Gastrocnemius medialis (tissue), 4 donors: ENCODE measurements around the gene NLRX1. TPM values are rescaled to one million over a fixed set of nuclear protein-coding genes. Genes with fewer than 3 reads are reported as not detected.
"Not testable (repeated sequence)": the region's sequence is repeated elsewhere in the genome, so short reads cannot be mapped to it uniquely, and the experiment has no call there.

Source experiments
- ATAC-seq, 2 donors: fragments of 150-250 bp; one replicate each; pipeline ENCODE4 v1.9.1; 2016
- DNase-seq, 2 donors: peaks; one replicate each; pipeline ENCODE4 v3.0.0-alpha.2; 2019
- H3K27ac ChIP-seq, 4 donors: fragments of 200-600 bp; sonication (generic); 1 replicate in 1 of 4; 2 replicates in 3 of 4; pipeline ENCODE4 v1.5.1; 2016 to 2018; ENCODE audit warnings: mild to moderate bottlenecking in 2 of 4, moderate library complexity in 1 of 4
- H3K27me3 ChIP-seq, 3 donors: fragments of 200-600 bp; sonication (generic) in 2 of 3; 1 replicate in 1 of 3; 2 replicates in 2 of 3; pipeline versions ENCODE4 v1.5.1 to v1.6.0; 2016 to 2019; ENCODE audit warnings: mild to moderate bottlenecking in 1 of 3, moderate library complexity in 1 of 3
- H3K36me3 ChIP-seq, 2 donors: fragments of 200-600 bp; sonication (generic) in 1 of 2; one replicate each; pipeline ENCODE4 v1.5.1; 2017 to 2018
- H3K4me1 ChIP-seq, 2 donors: fragments of 200-600 bp; sonication (generic) in 1 of 2; one replicate each; pipeline ENCODE4 v1.5.1; 2016 to 2017; ENCODE audit warnings: mild to moderate bottlenecking in 2 of 2
- H3K4me3 ChIP-seq, 4 donors: fragments of 200-600 bp; sonication (generic) in 3 of 4; 1 replicate in 1 of 4; 2 replicates in 3 of 4; pipeline ENCODE4 v1.5.1; 2016 to 2019; ENCODE audit warnings: mild to moderate bottlenecking in 2 of 4
- H3K9me3 ChIP-seq, 3 donors: fragments of 200-600 bp; sonication (generic) in 2 of 3; 1 replicate in 1 of 3; 2 replicates in 2 of 3; pipeline ENCODE4 v1.5.1; 2016 to 2019
- CTCF ChIP-seq, 5 experiments: fragments of 450-650 bp in 3 of 5; fragments of 200-600 bp in 2 of 5; sonication (generic) in 2 of 5; IDR thresholded peaks in 4 of 5; conservative IDR thresholded peaks in 1 of 5; 1 replicate in 4 of 5; 2 replicates in 1 of 5; pipeline ENCODE4 v1.5.1; 2016 to 2019; ENCODE audit warnings: antibody characterized with exemption in 5 of 5, mild to moderate bottlenecking in 3 of 5, moderate library complexity in 3 of 5
- POLR2A ChIP-seq, 2 donors: fragments of 450-650 bp; IDR thresholded peaks; one replicate each; pipeline ENCODE4 v1.6.1; 2017; ENCODE audit warnings: antibody characterized with exemption in 2 of 2, mild to moderate bottlenecking in 2 of 2, moderate library complexity in 2 of 2
- in situ Hi-C, 4 donors: fragments of 200-750 bp; cut with MboI; loops; one replicate each; pipeline versions ENCODE4 v1.15.0 to v1.8.0; 2017; ENCODE audit warnings: low sequenced_read_pairs in 4 of 4
- intact Hi-C: fragments of 100-400 bp; cut with DNase I; formaldehyde crosslinking; loops from one replicate; pipeline ENCODE4 v1.15.1; 2023; ENCODE audit warnings: low total_unique reads
- total RNA-seq, 4 donors: library from RNA; depleted of rRNA; stranded (reverse); fragments of >200 nt; gene quantifications; one replicate each; pipeline versions ENCODE4 v1.1.0 to v1.2.3, GENCODE V29; 2016

The NLRX1 gene
- total RNA-seq, 4 donors from 2014 or later, result 12.2 to 21.3 (median 16.4) TPM

GRCh38 chr11:119179983-119180382 is 11.5 kb downstream of the NLRX1 start:
- ATAC-seq, result no peak
- Histone ChIP-seq H3K36me3 (peaks cover 0 to 26% of the 10 kb centered on the region in 2 donors), H3K27ac (no peak overlapping the region), H3K9me3 (no peaks in the 10 kb centered on the region), H3K4me3 (no peak overlapping the region), H3K27me3 (no peaks in the 10 kb centered on the region), H3K4me1 (no peaks in the 10 kb centered on the region)
- in situ Hi-C loops (no loop called here), intact Hi-C loops (no loop called here)
- no peak for DNase-seq
- no peak for TF ChIP-seq CTCF (IDR thresholded peaks at IDR 0.05 in 4 of 5, conservative IDR thresholded peaks at IDR 0.05 in 1 of 5)
- TF ChIP-seq POLR2A (IDR thresholded peaks at IDR 0.05), result no peak

GRCh38 chr11:119180729-119181676 is 12.5 kb downstream of the NLRX1 start:
- H3K4me3 ChIP-seq, result no peak overlapping the region
- in situ Hi-C loops, result no loop called here
- no peak for ATAC-seq
- no peak for DNase-seq
- no peaks in the 10 kb centered on the region for H3K9me3 ChIP-seq
- no peaks in the 10 kb centered on the region for H3K27me3 ChIP-seq
- TF ChIP-seq CTCF (IDR thresholded peaks at IDR 0.05 in 4 of 5, conservative IDR thresholded peaks at IDR 0.05 in 1 of 5) (no peak), POLR2A (IDR thresholded peaks at IDR 0.05) (no peak)
- no peak overlapping the region for H3K27ac ChIP-seq
- no peaks in the 10 kb centered on the region for H3K4me1 ChIP-seq
- intact Hi-C loops, result no loop called here
- peaks cover 0 to 23% of the 10 kb centered on the region in 2 donors for H3K36me3 ChIP-seq

- DNase-seq (no peak), ATAC-seq (no peak)
- TF ChIP-seq CTCF (IDR thresholded peaks at IDR 0.05 in 4 of 5, conservative IDR thresholded peaks at IDR 0.05 in 1 of 5) (no peak), POLR2A (IDR thresholded peaks at IDR 0.05) (no peak)
- intact Hi-C loops, result no loop called here
- in situ Hi-C loops, result no loop called here
- H3K36me3 ChIP-seq, result peaks cover 0 to 23% of the 10 kb centered on the region in 2 donors
- no peaks in the 10 kb centered on the region for H3K4me1 ChIP-seq
- no peaks in the 10 kb centered on the region for H3K27me3 ChIP-seq
- no peaks in the 10 kb centered on the region for H3K9me3 ChIP-seq
- H3K4me3 ChIP-seq, result no peak overlapping the region
- no peak overlapping the region for H3K27ac ChIP-seq
These were observed 13.3 kb downstream of the NLRX1 start for GRCh38 chr11:119181677-119182412.

GRCh38 chr11:119184399-119184798 is 15.9 kb downstream of the NLRX1 start:
- intact Hi-C loops, H3K4me1 ChIP-seq, DNase-seq, H3K27ac ChIP-seq, H3K27me3 ChIP-seq, ATAC-seq, H3K4me3 ChIP-seq, in situ Hi-C loops, H3K9me3 ChIP-seq: not testable (repeated sequence)
- H3K36me3 ChIP-seq, result peaks cover 0 to 23% of the 10 kb centered on the region in 2 donors
